GM08714 (cell line): ENCODE measurements around the gene ZCCHC7.
A peak's percentile ranks its signal among the peaks of the same experiment; 100 is the strongest.

ENCODE experiments used
- H3K4me3 ChIP-seq: fragments of 200-500 bp; sonication (Bioruptor generic); 2 replicates; pipeline ENCODE4 v1.5.1; 2014; ENCODE audit warnings: mild to moderate bottlenecking, low read length, inconsistent platforms
- ZNF274 ChIP-seq: IDR thresholded peaks from 2 replicates; pipeline ENCODE4 v1.6.1; 2012; ENCODE audit warnings: mild to moderate bottlenecking, low read depth, low read length

The ZCCHC7 gene

GRCh38 chr9:37255944-37256862 is 135.8 kb downstream of the ZCCHC7 start:
- no peak overlapping the region for H3K4me3 ChIP-seq

GRCh38 chr9:37259951-37260350 is 139.6 kb downstream of the ZCCHC7 start:
- no peak for TF ChIP-seq ZNF274
- no peak overlapping the region for H3K4me3 ChIP-seq

More at GRCh38 chr9:37255944-37256862, 135.8 kb downstream of the ZCCHC7 start:
- no peak for TF ChIP-seq ZNF274

- H3K4me3 ChIP-seq: no peak overlapping the region
These were observed 142.0 kb downstream of the ZCCHC7 start for GRCh38 chr9:37262410-37262809.

GRCh38 chr9:37264539-37264938 is 144.2 kb downstream of the ZCCHC7 start:
- no peak for TF ChIP-seq ZNF274
- H3K4me3 ChIP-seq: no peak overlapping the region

More at GRCh38 chr9:37262410-37262809, 142.0 kb downstream of the ZCCHC7 start:
- no peak for TF ChIP-seq ZNF274

GRCh38 chr9:37266630-37267029 is 146.3 kb downstream of the ZCCHC7 start:
- TF ChIP-seq ZNF274: no peak
- no peak overlapping the region for H3K4me3 ChIP-seq

GRCh38 chr9:37269221-37269620 is 148.8 kb downstream of the ZCCHC7 start:
- no peak overlapping the region for H3K4me3 ChIP-seq
- TF ChIP-seq ZNF274: no peak

- H3K4me3 ChIP-seq: no peak overlapping the region
- no peak for TF ChIP-seq ZNF274
These were observed 151.3 kb downstream of the ZCCHC7 start for GRCh38 chr9:37271679-37272078.

GRCh38 chr9:37273595-37273994 is 153.2 kb downstream of the ZCCHC7 start:
- H3K4me3 ChIP-seq: no peak overlapping the region
- TF ChIP-seq ZNF274: no peak

- no peak overlapping the region for H3K4me3 ChIP-seq
- no peak for TF ChIP-seq ZNF274
These were observed 161.2 kb downstream of the ZCCHC7 start for GRCh38 chr9:37281541-37281940.

GRCh38 chr9:37283730-37284325 is 163.5 kb downstream of the ZCCHC7 start:
- H3K4me3 ChIP-seq: peak overlapping the region; percentile 51; the same call in 1 of the 2 replicates
- TF ChIP-seq ZNF274: no peak

- H3K4me3 ChIP-seq: peak overlapping the region; percentile 41; the same call in 1 of the 2 replicates
- TF ChIP-seq ZNF274: no peak
These were observed 164.3 kb downstream of the ZCCHC7 start for GRCh38 chr9:37284636-37285035.

- 0 out of 2 replicates have a peak overlapping the region, but pooled peaks have one; percentile 22 for H3K4me3 ChIP-seq
These were observed 166.3 kb downstream of the ZCCHC7 start for GRCh38 chr9:37286530-37287175.

GRCh38 chr9:37287317-37287716 is 166.9 kb downstream of the ZCCHC7 start:
- TF ChIP-seq ZNF274: no peak
- H3K4me3 ChIP-seq: no peak overlapping the region

More at GRCh38 chr9:37286530-37287175, 166.3 kb downstream of the ZCCHC7 start:
- TF ChIP-seq ZNF274: no peak

- H3K4me3 ChIP-seq: no peak overlapping the region
- TF ChIP-seq ZNF274: no peak
These were observed 169.3 kb downstream of the ZCCHC7 start for GRCh38 chr9:37289631-37290030.
